Prostate gland (tissue), 2 donors: ENCODE data around the gene NTN5.

Experiments
- POLR2A ChIP-seq: fragments of 450-650 bp; IDR thresholded peaks from one replicate; pipeline ENCODE4 v1.6.1; 2016; ENCODE audit warnings: antibody characterized with exemption, mild to moderate bottlenecking
- POLR2AphosphoS5 ChIP-seq: sonication (generic); formaldehyde crosslinking; IDR thresholded peaks from one replicate; pipeline ENCODE4 v1.6.1; 2017; ENCODE audit warnings: antibody characterized with exemption
- TF ChIP-seq, protein P1 (sequence below), 4 experiments: fragments of 200-600 bp in 2 of 4; fragments of 450-650 bp in 2 of 4; sonication (generic) in 2 of 4; IDR thresholded peaks; 1 replicate in 3 of 4; 2 replicates in 1 of 4; pipeline ENCODE4 v1.5.1; 2016 to 2019; ENCODE audit warnings: antibody characterized with exemption in 4 of 4, mild to moderate bottlenecking in 2 of 4, moderate library complexity in 2 of 4

DNA sequence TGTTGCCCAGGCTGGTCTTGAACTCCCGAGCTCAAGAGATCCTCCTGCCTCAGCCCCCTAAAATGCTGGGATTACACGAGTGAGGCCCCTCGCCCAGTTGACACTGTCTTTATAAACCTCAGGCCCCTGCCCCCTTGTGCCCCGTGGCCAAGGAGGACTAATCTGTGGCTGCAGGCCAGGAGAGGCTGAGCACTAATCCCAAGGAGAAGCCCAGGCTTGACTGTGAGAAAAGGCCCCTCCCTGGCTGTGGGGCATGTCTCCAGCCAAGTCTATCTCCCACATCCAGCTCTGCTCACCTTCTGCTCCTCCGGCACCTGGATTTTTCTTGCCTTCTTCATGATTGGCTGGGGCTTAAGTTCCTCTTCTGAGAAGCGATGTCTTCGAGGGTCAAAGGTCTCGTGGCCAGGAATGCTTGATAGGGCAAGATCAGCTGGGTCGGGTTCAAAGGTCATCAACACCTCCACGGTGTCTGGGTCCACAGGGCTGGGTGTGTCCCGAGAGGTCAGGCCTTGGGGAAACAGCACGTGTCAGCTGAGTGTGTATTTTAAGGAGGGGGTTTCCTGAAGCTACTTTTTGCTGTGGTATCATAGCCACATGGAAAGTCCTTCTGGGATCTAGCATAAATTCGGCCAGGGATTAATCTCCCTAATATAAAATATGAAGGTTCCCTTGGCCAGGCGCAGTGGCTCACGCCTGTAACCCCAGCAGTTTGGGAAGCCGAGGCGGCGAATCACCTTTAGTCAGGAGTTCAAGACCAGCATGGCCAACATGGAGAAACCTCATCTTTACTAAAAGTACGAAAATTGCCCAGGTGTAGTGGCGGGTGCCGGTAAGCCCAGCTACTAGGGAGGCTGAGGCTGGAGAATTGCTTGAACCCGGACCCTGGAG is 39.4 kb downstream of the NTN5 start:
- no peak for TF ChIP-seq POLR2A
- TF ChIP-seq, protein P1, sequence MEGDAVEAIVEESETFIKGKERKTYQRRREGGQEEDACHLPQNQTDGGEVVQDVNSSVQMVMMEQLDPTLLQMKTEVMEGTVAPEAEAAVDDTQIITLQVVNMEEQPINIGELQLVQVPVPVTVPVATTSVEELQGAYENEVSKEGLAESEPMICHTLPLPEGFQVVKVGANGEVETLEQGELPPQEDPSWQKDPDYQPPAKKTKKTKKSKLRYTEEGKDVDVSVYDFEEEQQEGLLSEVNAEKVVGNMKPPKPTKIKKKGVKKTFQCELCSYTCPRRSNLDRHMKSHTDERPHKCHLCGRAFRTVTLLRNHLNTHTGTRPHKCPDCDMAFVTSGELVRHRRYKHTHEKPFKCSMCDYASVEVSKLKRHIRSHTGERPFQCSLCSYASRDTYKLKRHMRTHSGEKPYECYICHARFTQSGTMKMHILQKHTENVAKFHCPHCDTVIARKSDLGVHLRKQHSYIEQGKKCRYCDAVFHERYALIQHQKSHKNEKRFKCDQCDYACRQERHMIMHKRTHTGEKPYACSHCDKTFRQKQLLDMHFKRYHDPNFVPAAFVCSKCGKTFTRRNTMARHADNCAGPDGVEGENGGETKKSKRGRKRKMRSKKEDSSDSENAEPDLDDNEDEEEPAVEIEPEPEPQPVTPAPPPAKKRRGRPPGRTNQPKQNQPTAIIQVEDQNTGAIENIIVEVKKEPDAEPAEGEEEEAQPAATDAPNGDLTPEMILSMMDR (IDR thresholded peaks at IDR 0.05), result no peak
- no peak for TF ChIP-seq POLR2AphosphoS5
